ENCODE results near the gene JAML.

DNA sequence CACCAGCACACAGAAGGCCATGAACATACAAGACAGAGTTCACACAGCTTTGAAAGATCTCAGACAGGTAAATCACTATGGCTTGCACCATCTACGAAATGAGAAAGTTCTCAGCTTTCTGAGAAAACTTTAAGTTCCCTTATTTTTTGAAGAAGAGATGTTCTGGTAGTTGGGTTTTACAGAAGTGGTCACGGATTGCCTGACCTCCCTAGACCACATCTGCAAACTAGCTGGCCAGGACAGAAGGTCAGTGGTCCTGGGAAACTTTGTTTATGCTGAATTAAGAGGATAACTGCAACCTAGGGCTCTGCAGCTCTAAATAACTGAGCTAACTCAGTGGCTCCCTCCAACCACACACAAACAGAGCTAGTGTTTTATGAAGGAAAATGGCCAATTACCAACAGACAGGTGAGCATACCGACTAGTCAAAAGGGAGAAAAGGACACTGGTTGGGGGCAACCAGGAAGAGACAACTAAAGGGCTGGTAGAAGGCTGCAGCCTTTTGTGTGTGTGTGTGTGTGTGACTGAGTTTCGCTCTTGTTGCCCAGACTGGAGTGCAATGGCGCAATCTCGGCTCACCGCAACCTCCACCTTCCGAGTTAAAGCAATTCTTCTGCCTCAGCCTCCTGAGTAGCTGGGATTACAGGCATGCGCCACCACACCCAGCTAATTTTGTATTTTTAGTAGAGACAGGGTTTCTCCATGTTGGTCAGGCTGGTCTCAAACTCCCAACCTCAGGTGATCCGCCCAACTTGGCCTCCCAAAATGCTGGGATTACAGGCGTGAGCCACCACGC, 39.8 kb downstream of the JAML start:
- TF ChIP-seq, protein P1, sequence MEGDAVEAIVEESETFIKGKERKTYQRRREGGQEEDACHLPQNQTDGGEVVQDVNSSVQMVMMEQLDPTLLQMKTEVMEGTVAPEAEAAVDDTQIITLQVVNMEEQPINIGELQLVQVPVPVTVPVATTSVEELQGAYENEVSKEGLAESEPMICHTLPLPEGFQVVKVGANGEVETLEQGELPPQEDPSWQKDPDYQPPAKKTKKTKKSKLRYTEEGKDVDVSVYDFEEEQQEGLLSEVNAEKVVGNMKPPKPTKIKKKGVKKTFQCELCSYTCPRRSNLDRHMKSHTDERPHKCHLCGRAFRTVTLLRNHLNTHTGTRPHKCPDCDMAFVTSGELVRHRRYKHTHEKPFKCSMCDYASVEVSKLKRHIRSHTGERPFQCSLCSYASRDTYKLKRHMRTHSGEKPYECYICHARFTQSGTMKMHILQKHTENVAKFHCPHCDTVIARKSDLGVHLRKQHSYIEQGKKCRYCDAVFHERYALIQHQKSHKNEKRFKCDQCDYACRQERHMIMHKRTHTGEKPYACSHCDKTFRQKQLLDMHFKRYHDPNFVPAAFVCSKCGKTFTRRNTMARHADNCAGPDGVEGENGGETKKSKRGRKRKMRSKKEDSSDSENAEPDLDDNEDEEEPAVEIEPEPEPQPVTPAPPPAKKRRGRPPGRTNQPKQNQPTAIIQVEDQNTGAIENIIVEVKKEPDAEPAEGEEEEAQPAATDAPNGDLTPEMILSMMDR (IDR thresholded peaks at IDR 0.05; ENCODE audit: low read length): no peak
- TF ChIP-seq EZH2 (IDR thresholded peaks at IDR 0.05; ENCODE audit: borderline replicate concordance, low read length): no peak

All from OCI-LY1 (cell line).